GM12878 (cell line): ENCODE measurements around the gene SAPCD2. TPM values are rescaled to one million over a fixed set of nuclear protein-coding genes. Genes with fewer than 3 reads are reported as not detected.

ENCODE experiments used
- ATAC-seq: fragments of 200-7000 bp; cut with Tn5 transposase; 3 replicates; pipeline ENCODE4 v1.9.1; 2020; ENCODE audit warnings: mild to moderate bottlenecking, moderate library complexity
- BruUV-seq: library from RNA; stranded (reverse); fragments of 400-500 nt; replicated peaks from 2 replicates; lab custom pipeline; 2021; lab: Mats Ljungman, UMichigan
- CTCF ChIA-PET: fragments of 300-600 bp; sonication (Branson Sonifier 250); formaldehyde crosslinking; extraction: SDS; loops from one replicate; lab custom pipeline; 2021; ENCODE audit warnings: inconsistent platforms; lab: Yijun Ruan, JAX
- POLR2A ChIA-PET: fragments of 350-600 bp; formaldehyde crosslinking; extraction: SDS; loops from one replicate; lab custom pipeline; 2021; ENCODE audit warnings: inconsistent platforms; lab: Charles Lee
- RAD21 ChIA-PET: fragments of 300-600 bp; sonication (Branson Sonifier 250); formaldehyde crosslinking; loops from one replicate; lab custom pipeline; 2023; ENCODE audit warnings: antibody characterized with exemption; ENCODE audit not compliant: unreplicated experiment; lab: Charles Lee
- SMC1A ChIA-PET: fragments of 300-600 bp; sonication (Branson Sonifier 250); formaldehyde crosslinking; loops from one replicate; lab custom pipeline; 2023; ENCODE audit not compliant: unreplicated experiment, uncharacterized antibody; lab: Charles Lee
- DNase-seq: peaks from one replicate; pipeline ENCODE4 v3.0.0-alpha.2; 2011; ENCODE audit warnings: low read depth, low spot score
- FAIRE-seq: peaks from 3 replicates; lab custom pipeline; 2011; peaks lifted over from hg19 to GRCh38; lab: Jason Lieb, UNC
- H2AFZ ChIP-seq: 2 replicates; pipeline ENCODE4 v1.6.0; 2011; ENCODE audit warnings: low read depth, low read length, control low read depth; ENCODE audit not compliant: control insufficient read depth
- H3K27ac ChIP-seq: 2 replicates; pipeline ENCODE4 v1.5.1; 2011; ENCODE audit warnings: control low read depth; ENCODE audit not compliant: control insufficient read depth, insufficient read depth
- H3K27me3 ChIP-seq, 2 experiments: replicated peaks in 1 of 2; 2 replicates each; pipeline versions ENCODE4 v1.6.0 to v1.6.1; 2011; ENCODE audit warnings: low read length in 1 of 2; ENCODE audit not compliant: control insufficient read depth in 2 of 2, insufficient read depth in 2 of 2
- H3K36me3 ChIP-seq, 2 experiments: 2 replicates each; pipeline ENCODE4 v1.5.1; 2011; ENCODE audit warnings: low read length in 1 of 2; ENCODE audit not compliant: control insufficient read depth in 2 of 2, insufficient read depth in 2 of 2
- H3K4me1 ChIP-seq: 2 replicates; pipeline ENCODE4 v1.6.1; 2011; ENCODE audit warnings: mild to moderate bottlenecking, low read length, moderate library complexity, mixed read lengths; ENCODE audit not compliant: control insufficient read depth, insufficient read depth
- H3K4me2 ChIP-seq: 2 replicates; pipeline ENCODE4 v1.6.0; 2011; ENCODE audit warnings: control low read depth; ENCODE audit not compliant: control insufficient read depth, insufficient read depth
- H3K4me3 ChIP-seq: fragments of 200-600 bp; sonication (generic); 2 replicates; pipeline ENCODE4 v1.5.1; 2016
- H3K79me2 ChIP-seq: 2 replicates; pipeline ENCODE4 v1.6.0; 2011; ENCODE audit warnings: low read length; ENCODE audit not compliant: control insufficient read depth, insufficient read depth
- H3K9ac ChIP-seq: 2 replicates; pipeline ENCODE4 v1.8.0; 2011; ENCODE audit warnings: low read length, control low read depth, mixed read lengths; ENCODE audit not compliant: control insufficient read depth, insufficient read depth
- H3K9me3 ChIP-seq: replicated peaks from 3 replicates; pipeline ENCODE4 v1.5.1; 2011; ENCODE audit warnings: mild to moderate bottlenecking, low read length; ENCODE audit not compliant: control insufficient read depth, insufficient read depth
- H4K20me1 ChIP-seq: 2 replicates; pipeline ENCODE4 v1.6.0; 2011; ENCODE audit not compliant: control insufficient read depth, insufficient read depth
- FOXM1 ChIP-seq: IDR thresholded peaks from 2 replicates; pipeline ENCODE4 v1.6.1; 2012; ENCODE audit warnings: low read depth, mild to moderate bottlenecking, inconsistent platforms, low read length, moderate library complexity
- HSF1 ChIP-seq: fragments of 150-350 bp; IDR thresholded peaks from 2 replicates; pipeline ENCODE4 v1.6.1; 2014; ENCODE audit warnings: mild to moderate bottlenecking, low read depth, low read length
- MEF2B ChIP-seq: fragments of 450-650 bp; IDR thresholded peaks from 2 replicates; pipeline ENCODE4 v1.6.1; 2018; ENCODE audit warnings: mild to moderate bottlenecking, moderate library complexity; ENCODE audit not compliant: partially characterized antibody, poor library complexity, severe bottlenecking
- MXI1 ChIP-seq: fragments of 150-350 bp; IDR thresholded peaks from 2 replicates; pipeline ENCODE4 v1.6.1; 2011; ENCODE audit warnings: low read depth, mild to moderate bottlenecking, inconsistent platforms, low read length, improper control_type of control experiment
- RUNX3 ChIP-seq: IDR thresholded peaks from 2 replicates; pipeline ENCODE4 v1.6.1; 2012; ENCODE audit warnings: low read length, inconsistent platforms
- ZSCAN29 ChIP-seq: fragments of 450-650 bp; IDR thresholded peaks from 2 replicates; pipeline ENCODE4 v1.6.1; 2017; ENCODE audit warnings: mild to moderate bottlenecking, moderate library complexity
- WGBS: methylation state at CpG from one replicate; pipeline ENCODE4 v1.1.6; 2016; ENCODE audit warnings: low lambda C conversion rate; ENCODE audit not compliant: insufficient replicate concordance, insufficient coverage; ENCODE audit errors: missing lambda C conversion rate; 5-methylcytosine and 5-hydroxymethylcytosine counted together
- in situ Hi-C: fragments of 300-500 bp; cut with MboI; formaldehyde crosslinking; loops from 9 replicates; pipeline ENCODE4 v1.14.3; 2018; ENCODE audit warnings: mixed read lengths
- intact Hi-C: fragments of 100-400 bp; cut with micrococcal nuclease; formaldehyde crosslinking; loops from one replicate; pipeline ENCODE4 v1.14.2; 2022; ENCODE audit not compliant: unreplicated experiment
- polyA plus RNA-seq, 11 experiments: library from polyadenylated mRNA; depleted of rRNA in 4 of 11; unstranded in 6 of 11; stranded (reverse) in 5 of 11; fragments of >200 nt; fragmentation: Nextera tagmentation in 4 of 11; fragmentation: Illumina TruSeq in 1 of 11; extraction: Ambion mirVana in 4 of 11; extraction: Trizol in 1 of 11; gene quantifications; 1 replicate in 1 of 11; 2 replicates in 10 of 11; pipeline versions ENCODE4 v1.2.1 to v1.2.3, GENCODE V29; 2011 to 2016; ENCODE audit warnings: inconsistent platforms in 2 of 11, missing spikeins in 2 of 11, low read depth in 1 of 11
- total RNA-seq, 4 experiments: library from RNA; depleted of rRNA in 3 of 4; stranded (reverse); fragments of >200 nt in 3 of 4; fragmentation: Illumina TruSeq in 1 of 4; extraction: Trizol in 1 of 4; gene quantifications; 2 replicates each; pipeline versions ENCODE4 v1.2.1 to v1.2.3, GENCODE V29; 2013 to 2021

Gene SAPCD2
- total and polyA plus RNA-seq, 10 of the 15 experiments (the other 5 are each of a cell fraction or from before 2014, with no cell fraction given), result 1.6 to 35.2 (median 7.2) TPM

- TF ChIP-seq MXI1 (no peak), FOXM1 (no peak), ZSCAN29 (no peak), RUNX3 (no peak), HSF1 (no peak)
- TF ChIP-seq, all 136 proteins: peak for 0
Measured at GRCh38 chr9:137042751-137043727, 27.3 kb downstream of the SAPCD2 start (continued).

DNA sequence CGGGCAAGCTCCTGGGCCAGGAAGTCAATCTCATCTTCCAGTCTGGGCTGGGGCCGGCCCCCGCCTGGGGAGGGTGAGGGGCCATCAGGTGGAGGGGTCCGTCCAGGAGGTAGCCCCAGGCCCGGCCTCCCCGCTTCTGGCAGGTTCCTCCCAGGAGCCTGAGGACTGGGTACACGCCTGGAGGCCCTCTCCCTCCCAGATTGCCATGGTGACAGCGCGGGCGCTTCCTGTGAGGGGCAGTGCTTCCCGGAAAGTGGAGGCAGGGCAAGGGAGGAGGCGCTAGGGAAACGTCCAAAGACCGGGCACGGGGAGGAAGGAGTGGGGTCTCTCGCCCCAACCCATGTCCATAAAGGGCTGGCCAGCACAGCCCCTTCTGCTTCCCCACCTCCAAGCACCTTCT, 29.2 kb downstream of the SAPCD2 start:
- CTCF ChIA-PET, result interaction anchor here (0.7 to 1.2 kb wide), 2 partner anchors 12 to 26 kb away, joined by 3 read pairs; no protein-coding TSS in a partner anchor
- 23% methylated on average over 13 of the region's 16 CpGs for WGBS

More for the DNA sequence above, 29.2 kb downstream of the SAPCD2 start:
- Histone ChIP-seq H3K4me3 (no peak overlapping the region), H3K36me3 (no peaks in the 10 kb centered on the region), H3K27me3 (peaks cover 5 to 13% of the 10 kb centered on the region in 2 experiments; a peak in 3 of 4 replicates), H3K27ac (no peak overlapping the region), H3K79me2 (no peaks in the 10 kb centered on the region), H3K4me2 (no peak overlapping the region), H3K4me1 (no peaks in the 10 kb centered on the region), H3K9me3 (no peaks in the 10 kb centered on the region), H2AFZ (no peak overlapping the region), H3K9ac (no peak overlapping the region), H4K20me1 (no peaks in the 10 kb centered on the region)
- ATAC-seq (no peak), DNase-seq (no peak), FAIRE-seq (no peak)
- SMC1A ChIA-PET, result no interaction called here
- no peak for TF ChIP-seq MEF2B
- RAD21 ChIA-PET, result no interaction called here
- in situ Hi-C loops (no loop called here), intact Hi-C loops (loop anchor here (10.0 kb wide), 1 partner anchor 184 kb away; the partner anchor contains the start of genes CYSRT1, RNF208 and RNF224)
- POLR2A ChIA-PET, result no interaction called here
- no TSS peak for BruUV-seq
